OCI-LY1 (cell line): ENCODE data around the gene NXNL2.

Experiments
- H2AFZ ChIP-seq: fragments of 200-600 bp; sonication (generic), shearing (Covaris generic); 2 replicates; pipeline ENCODE4 v1.6.0; 2014; ENCODE audit warnings: antibody characterized with exemption, mild to moderate bottlenecking, low read length
- H3F3A ChIP-seq: fragments of 200-600 bp; sonication (generic), shearing (Covaris generic); 2 replicates; pipeline ENCODE4 v1.6.0; 2014; ENCODE audit warnings: mild to moderate bottlenecking, antibody characterized with exemption, low read length, moderate library complexity; ENCODE audit not compliant: insufficient read depth
- H3K27ac ChIP-seq: fragments of 200-600 bp; sonication (generic); 2 replicates; pipeline ENCODE4 v1.5.1; 2014; ENCODE audit warnings: low read length, mixed run types, mild to moderate bottlenecking, low read depth; ENCODE audit not compliant: poor library complexity, severe bottlenecking
- H3K27me3 ChIP-seq: fragments of 200-600 bp; sonication (generic); 2 replicates; pipeline ENCODE4 v1.6.0; 2014; ENCODE audit warnings: antibody characterized with exemption, mild to moderate bottlenecking, low read length, moderate library complexity; ENCODE audit not compliant: insufficient read depth
- H3K36me3 ChIP-seq: fragments of 200-600 bp; sonication (generic); 2 replicates; pipeline ENCODE4 v1.6.1; 2014; ENCODE audit warnings: mild to moderate bottlenecking, antibody characterized with exemption, low read length, moderate library complexity, mixed read lengths; ENCODE audit not compliant: insufficient read depth
- H3K4me1 ChIP-seq: fragments of 200-600 bp; sonication (generic); 2 replicates; pipeline ENCODE4 v1.5.1; 2014; ENCODE audit warnings: mild to moderate bottlenecking, low read length, moderate library complexity; ENCODE audit not compliant: insufficient read depth, severe bottlenecking
- H3K4me2 ChIP-seq: fragments of 200-600 bp; sonication (generic), shearing (Covaris generic); 2 replicates; pipeline ENCODE4 v1.6.1; 2014; ENCODE audit warnings: low read length
- H3K4me3 ChIP-seq: fragments of 200-600 bp; sonication (generic); 2 replicates; pipeline ENCODE4 v1.5.1; 2014; ENCODE audit warnings: low read length, low read depth, mild to moderate bottlenecking, mixed read lengths; ENCODE audit not compliant: poor library complexity, severe bottlenecking
- H3K79me2 ChIP-seq: fragments of 200-600 bp; shearing (Covaris generic); 2 replicates; pipeline ENCODE4 v1.6.1; 2016; ENCODE audit warnings: mixed run types, low read length, mixed read lengths; ENCODE audit not compliant: insufficient read depth
- H3K9ac ChIP-seq: fragments of 200-600 bp; sonication (generic), shearing (Covaris generic); 2 replicates; pipeline ENCODE4 v1.6.1; 2014; ENCODE audit warnings: mild to moderate bottlenecking, low read length, mixed read lengths
- H3K9me2 ChIP-seq: fragments of 200-600 bp; sonication (generic), shearing (Covaris generic); 2 replicates; pipeline ENCODE4 v1.6.1; 2014; ENCODE audit warnings: low read depth, mild to moderate bottlenecking, low read length, mixed read lengths
- H3K9me3 ChIP-seq: fragments of 200-600 bp; shearing (Covaris generic); 2 replicates; pipeline ENCODE4 v1.6.1; 2014; ENCODE audit warnings: low read length, mixed read lengths
- H4K20me1 ChIP-seq: fragments of 200-600 bp; sonication (generic), shearing (Covaris generic); 2 replicates; pipeline ENCODE4 v1.6.0; 2016; ENCODE audit warnings: mild to moderate bottlenecking, low read length; ENCODE audit not compliant: insufficient read depth
- EZH2 ChIP-seq: fragments of 200-600 bp; sonication (generic), shearing (Covaris generic); IDR thresholded peaks from 2 replicates; pipeline ENCODE4 v1.8.0; 2017; ENCODE audit warnings: borderline replicate concordance, mixed run types, mild to moderate bottlenecking, antibody characterized with exemption, low read length, moderate library complexity, mixed read lengths
- TF ChIP-seq, protein P1 (sequence below): fragments of 200-600 bp; sonication (generic), shearing (Covaris generic); IDR thresholded peaks from 2 replicates; pipeline ENCODE4 v1.5.1; 2017; ENCODE audit warnings: mild to moderate bottlenecking, antibody characterized with exemption, low read length, moderate library complexity, mixed read lengths

The NXNL2 gene

DNA sequence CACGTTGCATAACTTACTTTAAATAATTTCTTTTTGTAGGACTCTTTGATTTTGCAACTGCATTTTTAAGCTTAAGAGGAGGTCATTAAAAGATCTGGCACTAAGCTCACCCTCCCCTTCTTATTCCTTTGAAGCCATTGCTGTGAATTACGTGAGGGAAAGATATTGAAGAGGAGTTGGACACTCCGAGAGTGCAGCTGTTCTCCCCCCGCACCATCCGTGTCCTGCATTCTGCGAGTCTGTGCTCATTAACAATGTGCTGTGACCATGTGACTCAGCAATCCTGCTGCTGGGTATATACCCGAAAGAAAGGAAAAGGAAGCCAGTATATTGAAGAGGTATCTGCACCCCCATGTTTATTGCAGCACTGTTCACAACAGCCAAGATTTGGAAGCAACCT, 40.0 kb downstream of the NXNL2 start:
- H4K20me1 ChIP-seq = no peaks in the 10 kb centered on the region
- H3K79me2 ChIP-seq = no peaks in the 10 kb centered on the region
- no peaks in the 10 kb centered on the region for H3K9me2 ChIP-seq
- no peak overlapping the region for H3K27ac ChIP-seq
- H3K27me3 ChIP-seq = peaks cover 11% of the 10 kb centered on the region; the same call in 1 of the 2 replicates
- no peak overlapping the region for H3K4me3 ChIP-seq
- H3K9ac ChIP-seq = no peak overlapping the region
- H3K4me1 ChIP-seq = no peaks in the 10 kb centered on the region
- no peak overlapping the region for H3K4me2 ChIP-seq
- H3K36me3 ChIP-seq = no peaks in the 10 kb centered on the region
- TF ChIP-seq, protein P1, sequence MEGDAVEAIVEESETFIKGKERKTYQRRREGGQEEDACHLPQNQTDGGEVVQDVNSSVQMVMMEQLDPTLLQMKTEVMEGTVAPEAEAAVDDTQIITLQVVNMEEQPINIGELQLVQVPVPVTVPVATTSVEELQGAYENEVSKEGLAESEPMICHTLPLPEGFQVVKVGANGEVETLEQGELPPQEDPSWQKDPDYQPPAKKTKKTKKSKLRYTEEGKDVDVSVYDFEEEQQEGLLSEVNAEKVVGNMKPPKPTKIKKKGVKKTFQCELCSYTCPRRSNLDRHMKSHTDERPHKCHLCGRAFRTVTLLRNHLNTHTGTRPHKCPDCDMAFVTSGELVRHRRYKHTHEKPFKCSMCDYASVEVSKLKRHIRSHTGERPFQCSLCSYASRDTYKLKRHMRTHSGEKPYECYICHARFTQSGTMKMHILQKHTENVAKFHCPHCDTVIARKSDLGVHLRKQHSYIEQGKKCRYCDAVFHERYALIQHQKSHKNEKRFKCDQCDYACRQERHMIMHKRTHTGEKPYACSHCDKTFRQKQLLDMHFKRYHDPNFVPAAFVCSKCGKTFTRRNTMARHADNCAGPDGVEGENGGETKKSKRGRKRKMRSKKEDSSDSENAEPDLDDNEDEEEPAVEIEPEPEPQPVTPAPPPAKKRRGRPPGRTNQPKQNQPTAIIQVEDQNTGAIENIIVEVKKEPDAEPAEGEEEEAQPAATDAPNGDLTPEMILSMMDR = no peak
- TF ChIP-seq EZH2 = no peak
- no peaks in the 10 kb centered on the region for H3K9me3 ChIP-seq
- no peak overlapping the region for H2AFZ ChIP-seq
- no peaks in the 10 kb centered on the region for H3F3A ChIP-seq

DNA sequence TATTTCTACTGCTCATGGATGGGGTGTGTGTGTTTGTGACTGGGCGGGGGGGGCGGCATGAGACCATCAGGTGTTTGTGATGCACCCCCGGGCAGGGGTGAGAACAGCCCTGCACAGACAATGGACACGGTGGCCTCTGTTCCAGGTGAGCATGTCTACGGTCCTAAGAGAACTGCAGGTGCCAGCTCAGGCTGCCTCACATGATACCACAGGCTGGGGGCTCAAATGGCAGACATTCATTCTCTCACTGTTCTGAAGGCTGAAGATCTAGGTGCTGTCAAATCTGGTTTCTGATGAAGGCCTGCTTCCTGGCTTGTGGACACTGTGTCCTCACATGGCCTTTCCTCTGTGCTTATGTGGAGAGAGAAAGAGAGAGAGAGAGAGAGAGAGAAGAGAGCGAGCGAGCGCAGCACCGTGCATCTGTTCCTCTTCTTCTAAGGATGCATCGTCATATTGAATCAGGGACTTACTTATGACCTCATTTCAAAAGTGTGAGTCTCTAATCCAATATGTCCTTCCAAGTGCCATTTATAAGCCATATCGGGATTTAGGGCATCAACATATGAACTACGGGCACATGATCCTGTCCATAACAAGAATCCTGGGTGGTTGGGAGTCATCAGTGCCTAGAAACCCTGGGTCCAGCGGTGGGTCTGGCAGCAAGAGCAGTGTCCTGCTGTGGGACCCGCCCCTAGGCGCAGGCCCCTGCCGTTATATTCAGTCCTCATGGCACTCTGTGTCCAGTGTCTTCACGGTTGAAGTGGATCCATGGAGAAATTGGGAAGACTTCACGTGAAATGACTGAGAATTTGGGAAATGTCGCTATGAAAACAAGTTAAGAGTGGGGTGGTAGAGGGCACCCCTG, 42.5 kb downstream of the NXNL2 start:
- Histone ChIP-seq H3K9me2 (no peaks in the 10 kb centered on the region), H3K36me3 (no peaks in the 10 kb centered on the region), H3K9ac (no peak overlapping the region), H3K27ac (no peak overlapping the region), H4K20me1 (no peaks in the 10 kb centered on the region), H3K4me2 (no peak overlapping the region), H3K27me3 (peaks cover 11% of the 10 kb centered on the region; the same call in 1 of the 2 replicates), H2AFZ (no peak overlapping the region), H3K4me1 (no peaks in the 10 kb centered on the region), H3K9me3 (no peaks in the 10 kb centered on the region), H3K79me2 (no peaks in the 10 kb centered on the region), H3F3A (no peaks in the 10 kb centered on the region), H3K4me3 (no peak overlapping the region)
- TF ChIP-seq, protein P1 = no peak
- no peak for TF ChIP-seq EZH2

DNA sequence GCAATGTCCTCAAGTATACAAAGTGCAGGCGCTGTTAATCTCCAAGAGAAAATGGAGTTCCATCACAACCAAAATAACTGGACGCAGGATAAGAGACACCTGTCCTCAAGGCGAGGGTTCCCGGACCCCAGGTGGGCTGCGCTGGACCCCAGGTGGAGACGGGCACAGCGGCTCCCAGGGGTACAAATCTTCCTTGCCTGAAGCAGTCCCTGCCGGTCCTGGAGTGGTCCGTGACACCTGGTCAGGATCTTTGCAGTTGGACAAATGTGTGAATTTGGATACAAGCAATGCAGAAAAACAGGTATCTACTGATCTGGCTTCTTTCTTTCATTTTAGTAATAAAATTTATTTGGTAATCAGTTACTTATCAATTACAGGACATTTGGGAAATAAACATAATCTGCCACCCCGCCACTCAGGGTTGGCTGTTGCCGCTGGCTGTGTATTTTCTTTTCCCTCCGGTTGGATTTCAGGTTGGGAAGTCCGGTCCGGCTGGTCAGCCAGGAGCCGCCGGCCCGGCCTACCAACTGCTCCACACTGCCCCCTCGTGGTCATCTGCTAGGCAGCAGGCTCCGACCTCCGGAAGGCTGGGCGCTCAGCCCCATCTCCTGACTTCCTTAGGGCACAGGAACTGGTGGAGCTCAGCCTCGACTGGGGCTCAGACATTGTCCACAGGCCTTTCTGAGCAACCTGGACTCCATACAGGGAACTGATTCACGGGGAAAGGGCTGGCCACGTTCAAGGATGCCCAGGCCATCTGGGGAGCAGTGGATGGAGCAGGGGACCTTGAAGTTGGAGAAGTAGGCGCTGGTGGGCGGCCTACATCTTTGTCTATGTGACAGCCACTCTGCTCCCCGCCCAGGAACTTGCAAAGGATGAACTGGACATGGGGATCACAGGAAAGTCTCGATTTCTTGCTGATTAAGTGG, 43.4 kb downstream of the NXNL2 start:
- Histone ChIP-seq H2AFZ (no peak overlapping the region), H4K20me1 (no peaks in the 10 kb centered on the region), H3K36me3 (no peaks in the 10 kb centered on the region), H3K4me2 (peak overlapping the region; percentile 21; the same call in 1 of the 2 replicates), H3K79me2 (no peaks in the 10 kb centered on the region), H3K4me3 (no peak overlapping the region), H3K4me1 (no peaks in the 10 kb centered on the region), H3K27me3 (peaks cover 11% of the 10 kb centered on the region; the same call in 1 of the 2 replicates), H3K27ac (no peak overlapping the region), H3K9me2 (no peaks in the 10 kb centered on the region), H3K9ac (no peak overlapping the region), H3F3A (no peaks in the 10 kb centered on the region), H3K9me3 (no peaks in the 10 kb centered on the region)
- no peak for TF ChIP-seq EZH2
- TF ChIP-seq, protein P1 = peak; percentile 91
